NCI-H128 (cell line): ENCODE results near the gene TMEM39A.

Experiments
- DNase-seq: peaks from one replicate; lab custom pipeline; 2025; ENCODE audit not compliant: unreplicated experiment; lab: John Stamatoyannopoulos, UW

Gene TMEM39A

DNA sequence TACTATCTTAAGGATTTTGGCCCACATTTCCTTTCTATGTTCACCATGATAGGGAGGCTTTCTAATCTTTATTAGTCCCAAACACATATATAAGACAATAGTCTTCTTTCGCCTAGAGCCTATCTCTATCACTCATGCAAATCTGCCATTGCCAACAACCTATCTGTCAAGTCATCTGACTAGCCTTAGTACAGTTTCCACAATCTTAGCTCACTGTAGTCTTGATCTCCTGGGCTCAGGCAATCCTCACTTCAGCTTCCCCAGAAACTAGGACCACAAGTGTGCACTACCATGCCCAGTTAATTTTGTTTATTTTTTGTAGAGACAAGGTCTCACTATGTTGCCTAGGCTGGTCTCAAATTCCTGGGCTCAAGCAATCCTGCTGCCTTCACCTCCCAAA is 6.9 kb downstream of the TMEM39A start:
- DNase-seq: no peak

DNA sequence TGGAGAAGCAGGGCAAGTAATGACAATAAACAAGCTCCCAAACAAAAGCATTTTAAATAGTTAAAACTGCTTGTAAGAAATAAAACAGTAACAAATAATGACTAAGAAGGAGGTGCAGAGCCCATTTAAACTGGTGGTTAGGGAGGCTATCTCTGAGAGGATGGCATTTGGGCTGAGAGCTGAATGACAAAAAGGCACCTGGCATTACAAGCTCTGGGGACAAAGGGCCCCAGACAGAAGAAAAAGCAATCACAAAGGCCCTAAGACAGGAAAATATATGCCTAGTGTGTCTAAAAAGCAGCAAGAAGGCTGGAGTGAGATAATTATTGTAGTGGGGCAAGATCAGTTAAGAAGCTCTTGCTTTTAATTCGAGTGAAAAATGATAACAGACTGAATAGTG is 9.6 kb downstream of the TMEM39A start:
- DNase-seq: no peak

DNA sequence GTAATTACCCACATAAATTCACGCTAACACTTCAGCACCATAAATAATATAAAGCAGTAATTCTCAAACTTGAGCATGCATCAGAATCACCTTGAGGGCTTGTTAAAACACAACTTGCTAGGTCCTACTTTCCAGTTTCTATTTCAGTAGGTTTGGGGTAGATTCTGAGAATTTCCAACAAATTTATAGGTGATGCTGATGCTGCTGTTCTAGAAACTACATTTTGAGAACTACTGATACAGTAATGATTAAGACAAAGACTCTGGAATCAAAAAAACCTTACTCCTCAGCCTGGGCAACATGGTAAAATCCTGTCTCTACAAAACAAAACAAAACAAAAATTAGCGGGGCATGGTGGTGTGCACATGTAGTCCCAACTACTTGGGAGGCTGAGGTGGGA is 18.8 kb downstream of the TMEM39A start:
- DNase-seq: no peak

DNA sequence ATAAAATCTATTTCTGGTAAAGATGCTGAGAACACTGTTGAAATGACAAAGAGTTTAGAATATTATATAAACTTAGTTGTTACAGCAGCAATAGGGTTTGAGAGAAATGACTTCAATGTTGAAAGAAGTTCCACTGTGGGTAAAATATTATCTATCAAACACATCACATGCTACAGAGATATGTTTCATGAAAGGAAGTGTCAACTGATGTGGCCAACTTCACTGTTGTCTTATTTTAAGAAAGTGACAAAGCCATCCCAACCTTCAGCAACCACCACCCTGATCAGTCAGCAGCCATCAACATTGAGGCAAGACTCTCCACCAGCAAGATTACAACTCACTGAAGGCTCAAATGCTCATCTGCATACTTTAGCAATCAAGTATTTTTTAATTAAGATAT is 20.2 kb downstream of the TMEM39A start:
- DNase-seq: no peak

DNA sequence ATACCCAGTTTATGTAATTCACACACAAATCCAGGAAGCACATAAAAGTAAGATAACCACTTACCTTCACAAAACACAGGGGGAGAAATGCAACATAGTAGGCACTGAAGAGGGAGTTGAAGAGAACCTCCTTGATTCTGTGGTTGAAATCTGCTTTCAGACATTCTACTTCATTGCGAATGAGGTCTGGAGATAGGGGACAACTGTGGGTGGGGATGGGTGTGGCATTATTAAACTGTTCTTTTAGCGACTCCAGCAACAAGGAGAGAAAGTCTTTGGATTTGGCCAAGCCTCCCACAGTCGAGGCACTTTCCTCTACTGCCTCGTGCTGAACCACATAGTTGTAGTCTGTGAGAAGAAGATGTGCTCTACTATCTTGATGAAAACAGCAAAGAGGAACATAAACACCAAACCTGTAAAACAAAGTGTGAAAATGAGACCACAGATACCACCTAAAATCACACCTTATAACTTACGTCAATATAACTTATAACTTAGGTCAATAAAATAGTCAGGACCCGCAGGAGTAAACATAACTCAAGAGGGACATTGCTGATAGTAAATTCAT is 25.6 kb downstream of the TMEM39A start:
- DNase-seq: no peak

DNA sequence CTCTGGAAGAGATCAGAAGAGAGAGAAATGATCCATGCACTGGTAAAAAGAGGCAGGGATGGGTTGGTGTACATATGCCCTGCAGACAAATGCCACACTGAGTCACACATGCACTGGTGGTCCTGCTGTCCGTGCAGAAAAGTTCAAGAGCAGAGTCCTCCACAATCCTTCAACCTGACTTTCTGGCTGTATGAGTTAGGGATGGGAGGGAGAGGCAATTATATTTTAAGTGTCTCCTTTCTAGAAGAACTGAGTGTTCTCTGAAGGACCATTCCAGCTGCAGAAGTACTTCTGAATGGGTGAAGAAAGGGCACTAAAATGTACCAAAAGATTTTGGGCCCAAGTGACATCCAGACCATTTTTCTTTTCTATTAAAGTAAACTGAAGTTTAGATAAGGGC is 26.4 kb downstream of the TMEM39A start:
- DNase-seq: no peak

GRCh38 chr3:119434703-119435102 is 28.7 kb downstream of the TMEM39A start:
- no peak for DNase-seq

- no peak for DNase-seq
Observed at GRCh38 chr3:119433613-119434325, 29.6 kb downstream of the TMEM39A start.

DNA sequence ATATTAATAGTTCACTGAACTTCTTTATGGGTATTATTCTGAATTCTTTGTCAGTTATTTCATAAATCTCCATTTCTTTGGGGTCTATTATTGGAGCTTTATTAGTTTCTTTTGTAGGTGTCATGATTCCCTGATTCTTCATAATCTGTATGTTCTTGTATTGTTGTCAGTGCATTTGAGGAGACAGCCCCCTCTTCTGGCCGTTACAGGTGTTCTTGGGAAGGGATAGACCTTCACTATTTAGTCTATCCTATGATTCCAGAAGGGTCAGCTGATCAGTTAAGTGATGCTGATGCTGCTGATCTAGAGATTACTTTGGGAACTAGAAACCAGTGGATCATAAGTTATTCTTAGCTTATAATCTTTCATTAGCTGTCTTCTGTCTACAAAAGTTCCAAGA is 34.9 kb downstream of the TMEM39A start:
- DNase-seq: no peak

- no peak for DNase-seq
Observed at GRCh38 chr3:119427669-119428068, 35.7 kb downstream of the TMEM39A start.

- DNase-seq: no peak
Observed at GRCh38 chr3:119420196-119420595, 43.2 kb downstream of the TMEM39A start.

DNA sequence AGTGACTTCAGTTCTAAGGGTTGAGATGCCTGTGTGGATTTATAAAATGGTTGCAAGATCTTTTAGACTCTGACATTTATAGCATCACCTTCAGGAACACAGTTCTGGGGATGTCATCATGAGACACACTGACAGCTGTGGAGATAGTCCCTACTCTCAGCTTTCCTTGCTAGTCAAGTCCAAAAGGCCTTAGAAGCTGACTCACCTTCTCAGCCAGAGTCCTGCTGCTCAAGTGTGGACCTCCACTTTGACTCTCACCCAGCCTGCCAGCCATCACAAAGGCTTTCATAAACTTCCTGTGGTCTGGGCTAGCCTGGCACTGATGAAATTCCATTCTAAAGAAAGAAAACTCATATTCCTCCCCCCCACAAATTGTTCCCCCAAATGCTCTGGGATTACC is 44.8 kb downstream of the TMEM39A start:
- no peak for DNase-seq

- DNase-seq: no peak
Observed at GRCh38 chr3:119417771-119418512, 45.5 kb downstream of the TMEM39A start.

DNA sequence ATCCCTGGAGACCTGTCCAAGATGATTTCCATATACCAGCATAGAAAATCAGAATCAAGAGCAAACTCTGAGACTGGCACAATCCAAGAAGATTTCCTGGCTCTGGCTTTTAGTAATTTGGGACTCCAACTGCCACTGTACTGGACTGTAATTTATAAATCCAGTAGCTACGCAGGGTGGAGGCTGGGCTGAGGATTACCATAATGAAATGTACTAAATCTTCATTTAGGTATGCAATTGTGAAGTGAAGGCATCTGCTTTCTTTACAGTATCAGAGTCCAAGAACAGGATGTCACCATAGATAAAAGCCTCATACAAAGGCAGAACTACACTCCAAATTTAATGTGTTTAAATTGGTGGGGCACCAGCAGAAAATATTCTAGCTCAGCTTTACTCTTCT is 46.5 kb downstream of the TMEM39A start:
- no peak for DNase-seq

- DNase-seq: no peak
Observed at GRCh38 chr3:119413603-119414280, 49.7 kb downstream of the TMEM39A start.

- no peak for DNase-seq
Observed at GRCh38 chr3:119409844-119410243, 53.6 kb downstream of the TMEM39A start.

- no peak for DNase-seq
Observed at GRCh38 chr3:119408243-119408950, 55.0 kb downstream of the TMEM39A start.

DNA sequence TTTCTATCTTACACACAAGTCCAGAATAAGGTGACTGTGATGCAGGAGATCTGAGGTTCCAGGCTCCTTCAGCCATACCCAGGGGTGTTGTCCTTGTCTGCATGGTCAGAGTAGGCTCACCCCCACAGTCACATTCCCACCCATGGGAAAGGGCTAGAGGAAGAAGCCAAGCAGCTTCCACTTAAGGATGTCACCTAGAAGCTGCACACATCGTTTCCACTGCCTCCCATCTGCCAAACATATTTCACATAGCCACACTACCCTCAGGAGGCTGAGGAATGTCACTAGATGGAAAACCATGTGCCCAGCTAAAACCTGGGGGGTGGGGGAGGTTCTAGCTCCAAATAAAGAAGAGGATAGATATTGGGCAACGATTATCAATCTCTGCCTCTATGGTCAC is 58.1 kb downstream of the TMEM39A start:
- no peak for DNase-seq

GRCh38 chr3:119403201-119403600 is 60.2 kb downstream of the TMEM39A start:
- DNase-seq: no peak

- no peak for DNase-seq
Observed at GRCh38 chr3:119402791-119403190, 60.6 kb downstream of the TMEM39A start.
